ENCODE results near the gene IL37. TPM values are rescaled to one million over a fixed set of nuclear protein-coding genes. Genes with fewer than 3 reads are reported as not detected.

Gene IL37
- total RNA-seq, 2 experiments from 2014 or later: not detected

GRCh38 chr2:112880091-112880531 lies 30.9 kb upstream of the IL37 start:
- no peak overlapping the region for H3K4me3 Mint-ChIP-seq
- H3K9me3 Mint-ChIP-seq (ENCODE audit: low read depth): no peaks in the 10 kb centered on the region
- DNase-seq (peak; percentile 18), ATAC-seq (peak; percentile 57)
- ChIA-PET POLR2A (no interaction called here), CTCF (no interaction called here)
- peak overlapping the region; percentile 27 for H3K27ac Mint-ChIP-seq
- H3K36me3 Mint-ChIP-seq (ENCODE audit: low read depth): no peaks in the 10 kb centered on the region
- intact Hi-C loops (cut with DNase I, micrococcal nuclease): loop anchor here in 1 of 2 experiments (10.0 kb wide), 1 partner anchor 275 kb away; no protein-coding TSS in a partner anchor
- H3K4me1 Mint-ChIP-seq: peaks cover 22% of the 10 kb centered on the region
- no peaks in the 10 kb centered on the region for H3K27me3 Mint-ChIP-seq

- CTCF ChIA-PET: interaction anchor here (0.8 to 3.1 kb wide), 3 partner anchors 61 to 943 kb away, joined by 3 to 36 read pairs (median 3); no protein-coding TSS in a partner anchor
- intact Hi-C loops (cut with DNase I, micrococcal nuclease): loop anchor here in 1 of 2 experiments (10.0 kb wide), 1 partner anchor 276 kb away; no protein-coding TSS in a partner anchor
- no peak for ATAC-seq
- DNase-seq: no peak
- POLR2A ChIA-PET: no interaction called here
- Mint-ChIP-seq H3K4me1 (peaks cover 25% of the 10 kb centered on the region), H3K27me3 (no peaks in the 10 kb centered on the region), H3K4me3 (no peak overlapping the region), H3K36me3 (ENCODE audit: low read depth) (no peaks in the 10 kb centered on the region), H3K27ac (no peak overlapping the region), H3K9me3 (ENCODE audit: low read depth) (no peaks in the 10 kb centered on the region)
These were observed 30.3 kb upstream of the IL37 start for GRCh38 chr2:112880696-112881095.

DNA sequence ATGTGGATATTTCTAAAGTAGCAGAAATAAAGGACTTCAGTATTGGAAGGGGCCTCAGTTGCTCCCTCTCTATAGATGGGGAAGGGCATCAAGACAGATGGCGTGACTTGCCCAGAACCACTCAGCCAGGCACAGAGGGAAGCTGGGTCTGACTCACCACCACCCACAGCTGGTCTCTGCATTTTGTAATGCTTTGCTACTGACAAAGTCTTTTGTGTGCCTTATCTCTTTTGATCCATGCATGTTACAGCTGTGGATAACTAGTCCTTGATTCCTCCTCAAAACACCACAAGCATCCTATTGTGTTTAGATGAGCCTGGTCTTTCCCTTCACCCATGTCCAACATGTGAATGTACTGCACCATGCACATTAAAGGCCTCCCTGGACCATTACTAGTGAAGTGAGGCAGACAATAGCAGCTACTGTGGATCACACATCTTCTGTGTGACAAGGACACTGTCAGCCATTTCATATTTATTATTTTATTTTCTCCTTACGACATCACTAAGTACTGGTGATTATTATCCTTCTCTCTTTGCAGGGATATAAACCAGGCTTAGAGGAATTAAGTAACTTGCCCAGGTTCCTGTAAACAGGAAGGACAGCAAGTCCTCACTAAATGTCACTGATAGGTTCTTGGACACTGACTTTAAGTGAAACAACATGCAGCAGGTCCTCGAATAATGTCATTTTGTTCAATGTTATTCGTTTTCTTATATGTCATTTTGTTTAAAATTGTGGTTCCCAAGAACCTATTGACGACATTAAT lies 29.6 kb upstream of the IL37 start:
- no peak overlapping the region for H3K4me3 Mint-ChIP-seq
- peak; percentile 76 for ATAC-seq
- CTCF ChIA-PET: interaction anchor here (0.5 to 3.1 kb wide), 6 partner anchors 10 to 943 kb away, joined by 3 to 36 read pairs (median 3); no protein-coding TSS in a partner anchor
- peaks cover 25% of the 10 kb centered on the region for H3K4me1 Mint-ChIP-seq
- no peak overlapping the region for H3K27ac Mint-ChIP-seq
- intact Hi-C loops (cut with DNase I, micrococcal nuclease): loop anchor here in 1 of 2 experiments (10.0 kb wide), 1 partner anchor 277 kb away; no protein-coding TSS in a partner anchor
- POLR2A ChIA-PET: no interaction called here
- no peaks in the 10 kb centered on the region for H3K9me3 Mint-ChIP-seq (ENCODE audit: low read depth)
- H3K27me3 Mint-ChIP-seq: no peaks in the 10 kb centered on the region
- DNase-seq: peak; percentile 69
- H3K36me3 Mint-ChIP-seq (ENCODE audit: low read depth): no peaks in the 10 kb centered on the region

GRCh38 chr2:112883669-112884068 lies 27.3 kb upstream of the IL37 start:
- intact Hi-C loops (cut with DNase I, micrococcal nuclease): loop anchor here in 1 of 2 experiments (2.0 to 10.0 kb wide), 2 partner anchors 57 to 279 kb away; no protein-coding TSS in a partner anchor
- Mint-ChIP-seq H3K27ac (no peak overlapping the region), H3K27me3 (no peaks in the 10 kb centered on the region), H3K9me3 (ENCODE audit: low read depth) (no peaks in the 10 kb centered on the region), H3K36me3 (ENCODE audit: low read depth) (no peaks in the 10 kb centered on the region), H3K4me3 (no peak overlapping the region), H3K4me1 (peaks cover 25% of the 10 kb centered on the region)
- CTCF ChIA-PET: interaction anchor here (0.6 to 3.1 kb wide), 3 partner anchors 96 to 149 kb away, joined by 3 to 36 read pairs (median 3); no protein-coding TSS in a partner anchor
- DNase-seq (no peak), ATAC-seq (no peak)
- POLR2A ChIA-PET: no interaction called here

DNA sequence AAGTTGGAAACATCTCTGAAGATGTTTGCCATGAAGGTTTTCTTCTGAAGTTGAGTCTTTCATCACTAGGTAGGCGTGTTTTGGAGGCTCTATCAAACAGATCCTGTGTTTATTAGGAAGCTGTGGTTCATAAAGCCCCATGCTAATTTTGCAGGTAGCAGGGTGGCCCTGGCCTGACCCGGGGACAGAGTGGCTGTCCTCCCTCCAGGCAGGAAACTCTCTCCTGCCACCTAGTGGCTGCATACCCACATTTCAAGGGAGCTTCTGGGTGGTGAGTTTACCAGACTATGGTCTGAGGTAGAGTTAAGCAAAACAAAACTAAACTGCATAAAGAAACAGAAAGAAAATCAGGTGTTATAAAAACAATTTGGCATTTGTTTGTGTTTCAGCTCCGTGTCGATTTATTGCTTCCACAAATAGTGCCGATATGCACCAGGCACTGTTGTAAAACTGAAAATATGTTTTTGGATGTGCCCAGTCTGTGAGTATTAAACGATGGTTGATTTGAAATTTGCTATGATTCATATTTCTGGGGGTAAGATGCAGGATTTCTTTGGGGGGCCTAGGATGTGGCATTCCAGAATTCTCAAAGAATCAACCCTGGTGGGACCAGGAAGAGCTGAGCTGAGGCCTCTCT lies 26.0 kb upstream of the IL37 start:
- POLR2A ChIA-PET: no interaction called here

GRCh38 chr2:112885506-112885902 lies 25.5 kb upstream of the IL37 start:
- CTCF ChIA-PET: interaction anchor here (0.6 to 4.3 kb wide), 47 partner anchors 8 to 550 kb away, joined by 3 to 98 read pairs (median 4); partner anchors contain the start of gene IL1A
- H3K27ac Mint-ChIP-seq: no peak overlapping the region
- no peak overlapping the region for H3K4me3 Mint-ChIP-seq
- no peaks in the 10 kb centered on the region for H3K9me3 Mint-ChIP-seq (ENCODE audit: low read depth)
- peaks cover 18% of the 10 kb centered on the region for H3K4me1 Mint-ChIP-seq
- POLR2A ChIA-PET: no interaction called here
- DNase-seq (no peak), ATAC-seq (no peak)
- intact Hi-C loops (cut with DNase I, micrococcal nuclease): loop anchor here (1.0 to 10.0 kb wide), 6 partner anchors 55 to 283 kb away; partner anchors contain the start of gene CKAP2L (in 1 of the 2)
- no peaks in the 10 kb centered on the region for H3K36me3 Mint-ChIP-seq (ENCODE audit: low read depth)
- no peaks in the 10 kb centered on the region for H3K27me3 Mint-ChIP-seq

More for the DNA sequence above, 26.0 kb upstream of the IL37 start:
- H3K36me3 Mint-ChIP-seq (ENCODE audit: low read depth): no peaks in the 10 kb centered on the region
- H3K27me3 Mint-ChIP-seq: no peaks in the 10 kb centered on the region
- CTCF ChIA-PET: interaction anchor here (0.6 to 4.3 kb wide), 46 partner anchors 8 to 564 kb away, joined by 3 to 98 read pairs (median 4); partner anchors contain the start of gene IL1A
- peaks cover 23% of the 10 kb centered on the region for H3K4me1 Mint-ChIP-seq
- H3K27ac Mint-ChIP-seq: peak overlapping the region; percentile 1
- DNase-seq: peak; percentile 85
- intact Hi-C loops (cut with DNase I, micrococcal nuclease): loop anchor here (1.0 to 10.0 kb wide), 6 partner anchors 56 to 283 kb away; partner anchors contain the start of gene CKAP2L (in 1 of the 2)
- no peak overlapping the region for H3K4me3 Mint-ChIP-seq
- no peaks in the 10 kb centered on the region for H3K9me3 Mint-ChIP-seq (ENCODE audit: low read depth)
- ATAC-seq: peak; percentile 87

GRCh38 chr2:112886291-112886690 lies 24.7 kb upstream of the IL37 start:
- DNase-seq (no peak), ATAC-seq (no peak)
- H3K27ac Mint-ChIP-seq: no peak overlapping the region
- no peaks in the 10 kb centered on the region for H3K36me3 Mint-ChIP-seq (ENCODE audit: low read depth)
- intact Hi-C loops (cut with DNase I, micrococcal nuclease): loop anchor here (5.0 to 10.0 kb wide), 2 partner anchors 281 to 284 kb away; no protein-coding TSS in a partner anchor
- POLR2A ChIA-PET: no interaction called here
- H3K9me3 Mint-ChIP-seq (ENCODE audit: low read depth): no peaks in the 10 kb centered on the region
- no peak overlapping the region for H3K4me3 Mint-ChIP-seq
- no peaks in the 10 kb centered on the region for H3K27me3 Mint-ChIP-seq
- H3K4me1 Mint-ChIP-seq: peaks cover 12% of the 10 kb centered on the region
- CTCF ChIA-PET: interaction anchor here (0.9 to 4.3 kb wide), 18 partner anchors 16 to 160 kb away, joined by 3 to 98 read pairs (median 8); partner anchors contain the start of gene IL1A

GRCh38 chr2:112887964-112888749 lies 22.8 kb upstream of the IL37 start:
- no peak overlapping the region for H3K27ac Mint-ChIP-seq
- no peak for DNase-seq
- ChIA-PET POLR2A (no interaction called here), CTCF (interaction anchor here (0.7 to 4.3 kb wide), 2 partner anchors 139 to 237 kb away, joined by 3 to 98 read pairs; no protein-coding TSS in a partner anchor)
- H3K9me3 Mint-ChIP-seq (ENCODE audit: low read depth): no peaks in the 10 kb centered on the region
- no peak overlapping the region for H3K4me3 Mint-ChIP-seq
- no peaks in the 10 kb centered on the region for H3K27me3 Mint-ChIP-seq
- no peak for ATAC-seq
- no peaks in the 10 kb centered on the region for H3K36me3 Mint-ChIP-seq (ENCODE audit: low read depth)
- intact Hi-C loops (cut with DNase I, micrococcal nuclease): loop anchor here (5.0 to 10.0 kb wide), 2 partner anchors 283 to 286 kb away; no protein-coding TSS in a partner anchor
- H3K4me1 Mint-ChIP-seq: peaks cover 10% of the 10 kb centered on the region

DNA sequence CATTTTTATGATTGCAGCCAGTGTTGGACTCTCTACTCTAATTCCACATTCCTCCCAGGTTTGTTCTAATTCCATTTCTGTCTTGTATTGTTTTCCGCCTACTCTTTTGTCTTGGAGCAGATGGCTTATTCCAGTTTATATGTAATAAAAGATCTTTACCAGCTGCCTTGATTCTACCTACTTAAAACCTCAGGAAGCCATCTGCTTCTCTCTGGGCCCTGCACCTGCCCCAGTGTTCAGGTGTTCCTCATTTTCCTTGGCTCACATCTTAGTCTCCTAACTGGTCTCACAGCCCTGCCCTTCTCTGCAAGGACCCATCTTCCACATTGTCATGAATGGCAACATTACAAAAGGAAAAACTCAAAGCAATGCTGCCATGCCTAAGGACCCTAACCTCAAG lies 21.0 kb upstream of the IL37 start:
- H3K27me3 Mint-ChIP-seq: no peaks in the 10 kb centered on the region
- H3K36me3 Mint-ChIP-seq (ENCODE audit: low read depth): no peaks in the 10 kb centered on the region
- no peak overlapping the region for H3K27ac Mint-ChIP-seq
- POLR2A ChIA-PET: no interaction called here
- no peaks in the 10 kb centered on the region for H3K9me3 Mint-ChIP-seq (ENCODE audit: low read depth)
- H3K4me1 Mint-ChIP-seq: peaks cover 4% of the 10 kb centered on the region
- intact Hi-C loops (cut with DNase I, micrococcal nuclease): loop anchor here (5.0 to 10.0 kb wide), 2 partner anchors 285 to 288 kb away; no protein-coding TSS in a partner anchor
- ATAC-seq: no peak
- H3K4me3 Mint-ChIP-seq: no peak overlapping the region
- CTCF ChIA-PET: interaction anchor here (1.1 to 2.1 kb wide), 3 partner anchors 8 to 145 kb away, joined by 3 to 11 read pairs (median 11); no protein-coding TSS in a partner anchor
- DNase-seq: no peak

DNA sequence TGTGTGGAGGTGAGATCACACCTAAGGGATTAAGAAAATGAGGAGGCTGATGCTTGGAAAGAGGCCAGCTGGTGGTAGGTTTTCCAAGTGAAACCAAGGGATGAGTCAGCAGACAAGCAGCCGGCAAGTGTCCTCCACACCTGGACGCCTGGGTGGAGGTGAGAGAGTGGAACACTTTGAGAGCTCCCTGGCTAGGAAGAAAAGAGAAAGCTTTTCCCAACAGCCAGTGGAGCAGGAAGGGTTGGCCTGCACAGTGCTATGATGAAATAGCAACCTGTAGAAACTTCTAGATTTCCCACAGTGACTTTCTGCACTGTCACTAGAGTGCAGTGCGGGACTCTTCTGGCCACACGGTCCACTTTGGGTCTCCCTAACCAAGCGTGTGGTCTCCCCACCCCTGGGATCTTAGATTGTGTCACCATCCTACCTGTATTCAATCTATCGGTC lies 19.6 kb upstream of the IL37 start:
- intact Hi-C loops (cut with DNase I, micrococcal nuclease): no loop called here
- H3K36me3 Mint-ChIP-seq (ENCODE audit: low read depth): no peaks in the 10 kb centered on the region
- no peaks in the 10 kb centered on the region for H3K4me1 Mint-ChIP-seq
- no peaks in the 10 kb centered on the region for H3K27me3 Mint-ChIP-seq
- DNase-seq (no peak), ATAC-seq (no peak)
- no peaks in the 10 kb centered on the region for H3K9me3 Mint-ChIP-seq (ENCODE audit: low read depth)
- ChIA-PET POLR2A (no interaction called here), CTCF (interaction anchor here (1.1 to 1.7 kb wide), 2 partner anchors 10 to 50 kb away, joined by 3 to 11 read pairs; no protein-coding TSS in a partner anchor)
- no peak overlapping the region for H3K27ac Mint-ChIP-seq
- no peak overlapping the region for H3K4me3 Mint-ChIP-seq

All from activated CD4-positive, alpha-beta T cell treated with anti-CD3 and anti-CD28 coated beads for 36 hours (primary cell).